Right lobe of liver (tissue), 6 donors: ENCODE results near the gene PLA2G15. TPM values are rescaled to one million over a fixed set of nuclear protein-coding genes. Genes with fewer than 3 reads are reported as not detected.

Experiments
- ATAC-seq, 4 donors: fragments of 200-7000 bp; cut with Tn5 transposase; one replicate each; pipeline ENCODE4 v1.9.1; 2020; ENCODE audit warnings: mild to moderate bottlenecking in 4 of 4, moderate library complexity in 4 of 4
- DNase-seq, 3 donors: peaks; one replicate each; pipeline ENCODE4 v3.0.0-alpha.2; 2020
- H3K27ac ChIP-seq, 3 donors: fragments of 200-600 bp; one replicate each; pipeline ENCODE4 v1.8.0; 2022
- H3K27me3 ChIP-seq, 2 donors: fragments of 200-600 bp; one replicate each; pipeline ENCODE4 v1.8.0; 2022
- H3K36me3 ChIP-seq, 4 donors: fragments of 200-600 bp; sonication (generic) in 1 of 4; one replicate each; pipeline versions ENCODE4 v1.5.1 to v1.8.0; 2017 to 2022; ENCODE audit warnings: control low read depth in 1 of 4
- H3K4me1 ChIP-seq, 4 donors: fragments of 200-600 bp; sonication (generic) in 1 of 4; one replicate each; pipeline versions ENCODE4 v1.5.1 to v1.8.0; 2017 to 2022; ENCODE audit warnings: control low read depth in 1 of 4
- H3K4me3 ChIP-seq, 3 donors: fragments of 200-600 bp; one replicate each; pipeline ENCODE4 v1.8.0; 2022
- H3K9me3 ChIP-seq, 4 donors: fragments of 200-600 bp; sonication (generic) in 1 of 4; one replicate each; pipeline versions ENCODE4 v1.5.1 to v1.8.0; 2017 to 2022; ENCODE audit warnings: control low read depth in 1 of 4
- CTCF ChIP-seq, 4 donors: fragments of 200-600 bp in 3 of 4; fragments of 450-650 bp in 1 of 4; IDR thresholded peaks; one replicate each; pipeline versions ENCODE4 v1.5.1 to v1.8.0; 2016 to 2022; ENCODE audit warnings: antibody characterized with exemption in 4 of 4, mild to moderate bottlenecking in 2 of 4
- POLR2A ChIP-seq: fragments of 450-650 bp; IDR thresholded peaks from one replicate; pipeline ENCODE4 v1.6.1; 2017; ENCODE audit warnings: antibody characterized with exemption, mild to moderate bottlenecking
- WGBS: methylation state at CpG from one replicate; pipeline ENCODE4 v1.1.6; 2018; ENCODE audit warnings: low coverage, low lambda C conversion rate; ENCODE audit not compliant: insufficient coverage; ENCODE audit errors: missing lambda C conversion rate; 5-methylcytosine and 5-hydroxymethylcytosine counted together
- intact Hi-C, 2 donors: fragments of 100-400 bp; cut with DNase I; formaldehyde crosslinking; loops; one replicate each; pipeline versions ENCODE4 v1.11.2 to v1.14.1; 2022
- total RNA-seq, 6 experiments: library from RNA; depleted of rRNA in 2 of 6; stranded (reverse); fragments of >200 nt in 2 of 6; fragmentation: NEBNext Ultra II Directional in 3 of 6; extraction: Animal tissue kit (Norgen Biotek cat#: 25700) in 3 of 6; gene quantifications; one replicate each; pipeline versions ENCODE4 v1.1.0 to v1.2.4, GENCODE V29; 2016 to 2023
- donor health status: DM: no; HTN: yes; CAD: no.
- donor health status: DM: no; HTN: no; CAD: no.
- donor health status: DM: no; HTN: no; CAD: no.
- donor health status: DM: no; HTN: yes; CAD: no.
- donor health status: DM: no; HTN: yes; CAD: no.

PLA2G15 gene
- total RNA-seq, 6 experiments from 2014 or later = 9.7 to 21.2 (median 13.7) TPM

GRCh38 chr16:68257251-68257905 is 12.2 kb downstream of the PLA2G15 start:
- peaks cover 0 to 55% (median 0%) of the 10 kb centered on the region in 4 donors for H3K36me3 ChIP-seq
- intact Hi-C loops = loop anchor here in 1 of 2 donors (5.0 kb wide), 1 partner anchor 70 kb away; no protein-coding TSS in a partner anchor
- WGBS = 80% methylated on average over 2 of the region's 6 CpGs
- no peaks in the 10 kb centered on the region for H3K9me3 ChIP-seq
- ATAC-seq (no peak), DNase-seq (no peak)
- H3K4me1 ChIP-seq = no peaks in the 10 kb centered on the region
- H3K27ac ChIP-seq = no peak overlapping the region
- no peaks in the 10 kb centered on the region for H3K27me3 ChIP-seq
- TF ChIP-seq CTCF (IDR thresholded peaks at IDR 0.05) = no peak
- no peak for TF ChIP-seq POLR2A
- no peak overlapping the region for H3K4me3 ChIP-seq

- TF ChIP-seq POLR2A (no peak), CTCF (IDR thresholded peaks at IDR 0.05) (no peak)
- peak in 1 of 4 donors; percentile 17 for ATAC-seq
- Histone ChIP-seq H3K9me3 (no peaks in the 10 kb centered on the region), H3K27ac (no peak overlapping the region), H3K4me1 (no peaks in the 10 kb centered on the region), H3K36me3 (peaks cover 0 to 47% (median 0%) of the 10 kb centered on the region in 4 donors), H3K27me3 (no peaks in the 10 kb centered on the region), H3K4me3 (no peak overlapping the region)
- intact Hi-C loops = loop anchor here in 1 of 2 donors (5.0 kb wide), 1 partner anchor 69 kb away; no protein-coding TSS in a partner anchor
- DNase-seq = no peak
- 57% methylated on average over 3 of the region's 13 CpGs for WGBS
Measured at GRCh38 chr16:68257906-68258800, 13.0 kb downstream of the PLA2G15 start.

GRCh38 chr16:68259007-68259825 is 14.0 kb downstream of the PLA2G15 start:
- DNase-seq (no peak), ATAC-seq (no peak)
- Histone ChIP-seq H3K4me3 (no peak overlapping the region), H3K27me3 (no peaks in the 10 kb centered on the region), H3K9me3 (no peaks in the 10 kb centered on the region), H3K27ac (no peak overlapping the region), H3K36me3 (peaks cover 0 to 40% (median 0%) of the 10 kb centered on the region in 4 donors), H3K4me1 (peaks cover 0 to 5% (median 0%) of the 10 kb centered on the region in 4 donors)
- 80% methylated on average over 7 of the region's 27 CpGs for whole genome bisulfite sequencing
- no peak for TF ChIP-seq POLR2A
- no peak for TF ChIP-seq CTCF (IDR thresholded peaks at IDR 0.05)
- intact Hi-C loops = loop anchor here in 1 of 2 donors (5.0 kb wide), 1 partner anchor 68 kb away; no protein-coding TSS in a partner anchor

- H3K4me1 ChIP-seq = peaks cover 0 to 18% (median 0%) of the 10 kb centered on the region in 4 donors
- peaks cover 0 to 20% (median 0%) of the 10 kb centered on the region in 4 donors for H3K36me3 ChIP-seq
- no peak for DNase-seq
- H3K27ac ChIP-seq = peak overlapping the region; percentile 67 to 80 (median 69)
- 48% methylated on average over 5 of the region's 11 CpGs for WGBS
- H3K27me3 ChIP-seq = no peaks in the 10 kb centered on the region
- peak overlapping the region; percentile 69 to 85 (median 83) for H3K4me3 ChIP-seq
- TF ChIP-seq POLR2A (no peak), CTCF (IDR thresholded peaks at IDR 0.05) (no peak)
- intact Hi-C loops = no loop called here
- H3K9me3 ChIP-seq = no peaks in the 10 kb centered on the region
- no peak for ATAC-seq
Measured at GRCh38 chr16:68263559-68264127, 18.5 kb downstream of the PLA2G15 start.
